K562 (cell line): ENCODE measurements around the gene ZBTB47. TPM values are rescaled to one million over a fixed set of nuclear protein-coding genes. Genes with fewer than 3 reads are reported as not detected.

Source experiments
- DDX20 ChIP-seq: fragments of 450-650 bp; IDR thresholded peaks from 2 replicates; pipeline ENCODE4 v1.6.1; 2016; ENCODE audit warnings: missing genetic modification characterization, low read depth, mild to moderate bottlenecking, missing compliant biosample characterization, moderate library complexity
- EHMT2 ChIP-seq: fragments of 450-650 bp; IDR thresholded peaks from 2 replicates; pipeline ENCODE4 v1.6.1; 2018; ENCODE audit warnings: antibody characterized with exemption
- GTF2F1 ChIP-seq: IDR thresholded peaks from 2 replicates; pipeline ENCODE4 v1.6.1; 2011; ENCODE audit warnings: low read depth, low read length, improper control_type of control experiment
- HNRNPK ChIP-seq: fragments of 200-400 bp; formaldehyde crosslinking; IDR thresholded peaks from one replicate; pipeline ENCODE4 v1.6.1; 2018; ENCODE audit warnings: mild to moderate bottlenecking, low read depth, low read length; ENCODE audit not compliant: poor library complexity, severe bottlenecking
- MITF ChIP-seq: IDR thresholded peaks from 2 replicates; pipeline ENCODE4 v1.6.1; 2014; ENCODE audit warnings: antibody characterized with exemption
- PCBP1 ChIP-seq: fragments of 200-400 bp; formaldehyde crosslinking; IDR thresholded peaks from 2 replicates; pipeline ENCODE4 v1.6.1; 2018; ENCODE audit warnings: mild to moderate bottlenecking, low read depth, low read length; ENCODE audit not compliant: poor library complexity, severe bottlenecking
- POLR2A ChIP-seq: fragments of 450-650 bp; conservative IDR thresholded peaks from 2 replicates; pipeline ENCODE4 v1.6.1; 2016
- PYGO2 ChIP-seq: fragments of 450-650 bp; IDR thresholded peaks from 2 replicates; pipeline ENCODE4 v1.6.1; 2016; ENCODE audit warnings: mild to moderate bottlenecking, missing genetic modification characterization, moderate library complexity, missing compliant biosample characterization
- RBM17 ChIP-seq: fragments of 200-400 bp; formaldehyde crosslinking; IDR thresholded peaks from 2 replicates; pipeline ENCODE4 v1.6.1; 2017; ENCODE audit warnings: low read depth, mild to moderate bottlenecking, low read length, borderline replicate concordance
- RHOXF2B ChIP-seq: fragments of 250-450 bp; sonication (Bioruptor Pico); conservative IDR thresholded peaks from 2 replicates; pipeline ENCODE4 v1.5.1; 2021
- SMARCE1 ChIP-seq: fragments of 450-650 bp; IDR thresholded peaks from 2 replicates; pipeline ENCODE4 v1.7.1; 2016; ENCODE audit warnings: mild to moderate bottlenecking
- STAT5B ChIP-seq: fragments of 250-450 bp; sonication (Bioruptor Pico); IDR thresholded peaks from 2 replicates; pipeline ENCODE4 v1.8.0; 2021; ENCODE audit warnings: mild to moderate bottlenecking, inconsistent platforms
- ZNF592 ChIP-seq: fragments of 450-650 bp; IDR thresholded peaks from 2 replicates; pipeline ENCODE4 v1.6.1; 2017; ENCODE audit warnings: antibody characterized with exemption, mild to moderate bottlenecking
- polyA plus RNA-seq, 8 experiments: library from polyadenylated mRNA; depleted of rRNA in 4 of 8; stranded (reverse) in 5 of 8; unstranded in 3 of 8; fragments of >200 nt; fragmentation: Nextera tagmentation in 2 of 8; fragmentation: Illumina TruSeq in 1 of 8; extraction: Ambion mirVana in 2 of 8; extraction: Trizol in 1 of 8; gene quantifications; 2 replicates each; pipeline versions ENCODE4 v1.2.1 to v1.2.3, GENCODE V29; 2011 to 2014; ENCODE audit warnings: inconsistent platforms in 1 of 8, missing spikeins in 1 of 8
- total RNA-seq, 7 experiments: library from RNA; depleted of rRNA in 6 of 7; stranded (reverse); fragments of >200 nt in 6 of 7; fragmentation: Illumina TruSeq in 2 of 7; extraction: Trizol in 2 of 7; gene quantifications; 2 replicates each; pipeline versions ENCODE4 v1.2.1 to v1.2.3, GENCODE V29; 2011 to 2021; ENCODE audit warnings: low replicate concordance in 1 of 7
- TF ChIP-seq, protein P1 (sequence below): sonication (generic); formaldehyde crosslinking; IDR thresholded peaks from 2 replicates; pipeline ENCODE4 v1.8.0; 2022; ENCODE audit warnings: mild to moderate bottlenecking, missing genetic modification reagents
- TF ChIP-seq, protein P2 (sequence below): fragments of 250-450 bp; sonication (Bioruptor Pico); IDR thresholded peaks from 2 replicates; pipeline ENCODE4 v1.8.0; 2021; ENCODE audit warnings: moderate library complexity, mild to moderate bottlenecking, inconsistent platforms
- TF ChIP-seq, protein P3 (sequence below), 2 experiments: IDR thresholded peaks; 2 replicates each; pipeline ENCODE4 v1.6.1; 2011; ENCODE audit warnings: borderline replicate concordance in 1 of 2, control low read depth in 1 of 2, low read depth in 1 of 2, low read length in 1 of 2, mild to moderate bottlenecking in 1 of 2, mixed read lengths in 1 of 2, moderate library complexity in 1 of 2; ENCODE audit not compliant: insufficient read depth in 1 of 2, insufficient read length in 1 of 2, poor library complexity in 1 of 2, severe bottlenecking in 1 of 2; ENCODE audit errors: extremely low read depth in 1 of 2

The ZBTB47 gene
- total and polyA plus RNA-seq, 9 of the 15 experiments (the other 6 are each of a cell fraction or from before 2014, with no cell fraction given) = 0.11 to 4.6 (median 1.7) TPM; not detected in 1

DNA sequence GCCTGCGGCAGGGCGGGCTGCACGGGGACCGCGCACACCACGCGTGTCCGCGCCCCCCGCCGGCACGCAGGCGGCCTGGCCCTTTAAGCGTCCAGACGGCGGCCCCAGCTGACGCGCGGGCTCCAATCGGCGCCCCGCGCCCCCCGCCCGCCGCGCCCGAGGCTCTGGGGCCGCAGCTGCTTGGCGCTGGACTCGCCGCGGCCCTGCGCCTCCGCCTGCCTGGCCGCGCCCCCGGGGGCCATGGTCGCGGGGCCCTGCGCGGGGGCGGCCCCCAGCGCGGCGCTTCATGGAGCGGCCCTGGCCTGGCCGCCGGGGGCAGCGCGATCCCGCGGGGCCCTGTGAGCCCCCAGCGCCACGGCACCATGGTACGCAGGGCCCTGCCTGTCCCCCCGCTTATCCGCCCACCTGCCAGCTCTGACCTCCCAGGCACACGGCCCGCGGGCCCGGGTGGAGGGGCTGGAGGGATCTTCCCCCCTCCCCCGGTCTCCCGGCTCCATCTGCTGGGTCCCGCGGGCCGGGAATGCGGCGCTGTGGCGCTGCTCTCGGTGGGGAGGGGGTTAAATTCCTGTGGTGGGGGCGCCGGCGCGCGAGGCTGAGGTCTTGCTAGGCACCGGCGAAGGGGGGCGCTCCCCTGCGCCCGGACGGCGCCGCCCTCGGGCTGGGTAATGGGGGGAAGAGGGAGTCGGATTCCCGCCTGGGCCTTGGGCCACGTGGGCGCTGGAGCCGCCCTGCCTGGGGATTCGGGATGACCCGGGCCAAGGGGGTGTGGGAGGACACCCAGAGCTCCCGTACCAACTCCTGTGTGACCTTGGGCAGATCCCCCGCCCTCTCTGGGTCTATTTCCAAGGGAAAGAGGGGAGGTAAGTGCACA lies 1.1 kb downstream of the ZBTB47 start (continued):
- 0 out of 2 replicates have a peak, but pooled peaks have one; percentile 12 for TF ChIP-seq SMARCE1
- TF ChIP-seq, protein P1, sequence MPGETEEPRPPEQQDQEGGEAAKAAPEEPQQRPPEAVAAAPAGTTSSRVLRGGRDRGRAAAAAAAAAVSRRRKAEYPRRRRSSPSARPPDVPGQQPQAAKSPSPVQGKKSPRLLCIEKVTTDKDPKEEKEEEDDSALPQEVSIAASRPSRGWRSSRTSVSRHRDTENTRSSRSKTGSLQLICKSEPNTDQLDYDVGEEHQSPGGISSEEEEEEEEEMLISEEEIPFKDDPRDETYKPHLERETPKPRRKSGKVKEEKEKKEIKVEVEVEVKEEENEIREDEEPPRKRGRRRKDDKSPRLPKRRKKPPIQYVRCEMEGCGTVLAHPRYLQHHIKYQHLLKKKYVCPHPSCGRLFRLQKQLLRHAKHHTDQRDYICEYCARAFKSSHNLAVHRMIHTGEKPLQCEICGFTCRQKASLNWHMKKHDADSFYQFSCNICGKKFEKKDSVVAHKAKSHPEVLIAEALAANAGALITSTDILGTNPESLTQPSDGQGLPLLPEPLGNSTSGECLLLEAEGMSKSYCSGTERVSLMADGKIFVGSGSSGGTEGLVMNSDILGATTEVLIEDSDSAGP (CRISPR knock-in tag) = peak; percentile 90
- no peak for TF ChIP-seq RHOXF2B (CRISPR knock-in tag)
- no peak for TF ChIP-seq MITF
- TF ChIP-seq, protein P2, sequence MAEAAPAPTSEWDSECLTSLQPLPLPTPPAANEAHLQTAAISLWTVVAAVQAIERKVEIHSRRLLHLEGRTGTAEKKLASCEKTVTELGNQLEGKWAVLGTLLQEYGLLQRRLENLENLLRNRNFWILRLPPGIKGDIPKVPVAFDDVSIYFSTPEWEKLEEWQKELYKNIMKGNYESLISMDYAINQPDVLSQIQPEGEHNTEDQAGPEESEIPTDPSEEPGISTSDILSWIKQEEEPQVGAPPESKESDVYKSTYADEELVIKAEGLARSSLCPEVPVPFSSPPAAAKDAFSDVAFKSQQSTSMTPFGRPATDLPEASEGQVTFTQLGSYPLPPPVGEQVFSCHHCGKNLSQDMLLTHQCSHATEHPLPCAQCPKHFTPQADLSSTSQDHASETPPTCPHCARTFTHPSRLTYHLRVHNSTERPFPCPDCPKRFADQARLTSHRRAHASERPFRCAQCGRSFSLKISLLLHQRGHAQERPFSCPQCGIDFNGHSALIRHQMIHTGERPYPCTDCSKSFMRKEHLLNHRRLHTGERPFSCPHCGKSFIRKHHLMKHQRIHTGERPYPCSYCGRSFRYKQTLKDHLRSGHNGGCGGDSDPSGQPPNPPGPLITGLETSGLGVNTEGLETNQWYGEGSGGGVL (CRISPR knock-in tag) = no peak
- no peak for TF ChIP-seq RBM17
- no peak for TF ChIP-seq STAT5B (CRISPR knock-in tag)
- no peak for TF ChIP-seq DDX20 (tag)
- TF ChIP-seq HNRNPK = no peak
- no peak for TF ChIP-seq GTF2F1
- TF ChIP-seq POLR2A = 0 out of 2 replicates have a peak, but pooled peaks have one; percentile 25
- peak; percentile 22; the same call in 1 of the 2 replicates for TF ChIP-seq ZNF592
- TF ChIP-seq PYGO2 (tag) = no peak
- TF ChIP-seq, protein P3, sequence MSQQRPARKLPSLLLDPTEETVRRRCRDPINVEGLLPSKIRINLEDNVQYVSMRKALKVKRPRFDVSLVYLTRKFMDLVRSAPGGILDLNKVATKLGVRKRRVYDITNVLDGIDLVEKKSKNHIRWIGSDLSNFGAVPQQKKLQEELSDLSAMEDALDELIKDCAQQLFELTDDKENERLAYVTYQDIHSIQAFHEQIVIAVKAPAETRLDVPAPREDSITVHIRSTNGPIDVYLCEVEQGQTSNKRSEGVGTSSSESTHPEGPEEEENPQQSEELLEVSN (IDR thresholded peaks at IDR 0.05; ENCODE audit: borderline replicate concordance in 1 of 2, extremely low read depth in 1 of 2, insufficient read depth in 1 of 2, insufficient read length in 1 of 2, low read depth in 1 of 2, low read length in 1 of 2, poor library complexity in 1 of 2, severe bottlenecking in 1 of 2) = peak; percentile 93 to 97
- peak; percentile 93 for TF ChIP-seq PCBP1
- no peak for TF ChIP-seq EHMT2
